Stimulated activated CD4-positive, alpha-beta T cell treated with anti-CD3 and anti-CD28 coated beads, Interleukin-12 subunit alpha, Interleukin-12 subunit beta, amount 100 ng/mL, for 4 hours (primary cell): Measurements from ENCODE around the gene SLC2A11.
"Not testable (repeated sequence)": the region's sequence is repeated elsewhere in the genome, so short reads cannot be mapped to it uniquely, and the experiment has no call there.

Experiments used
- DNase-seq: peaks from one replicate; pipeline ENCODE4 v3.0.0-alpha.2; 2020

SLC2A11 gene

GRCh38 chr22:23847991-23848864 is 9.4 kb upstream of the SLC2A11 start:
- no peak for DNase-seq

- DNase-seq: peak; percentile 90
Measured at GRCh38 chr22:23849009-23850006, 8.4 kb upstream of the SLC2A11 start.

DNA sequence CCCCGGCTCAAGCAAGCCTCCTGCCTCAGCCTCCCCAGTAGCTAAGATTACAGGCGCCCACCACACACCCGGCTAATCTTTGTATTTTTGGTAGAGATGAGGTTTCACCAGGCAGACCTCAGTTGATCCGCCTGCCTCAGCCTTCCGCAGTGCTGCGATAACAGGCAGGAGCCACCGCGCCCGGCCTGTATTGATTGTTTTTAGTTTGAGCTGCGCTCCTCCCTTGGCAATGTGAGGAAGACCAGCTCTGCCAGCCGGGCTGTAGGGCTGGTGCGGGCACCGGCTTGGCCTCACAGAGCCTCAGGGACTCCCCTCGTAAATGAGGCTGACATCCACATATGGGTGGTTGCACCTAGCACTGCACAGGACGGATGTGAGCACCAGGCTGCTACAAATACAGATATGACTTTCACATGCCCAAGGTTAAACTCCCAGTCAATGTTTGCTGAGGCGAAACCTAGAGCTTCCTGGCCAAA is 7.5 kb upstream of the SLC2A11 start:
- DNase-seq: no peak

DNA sequence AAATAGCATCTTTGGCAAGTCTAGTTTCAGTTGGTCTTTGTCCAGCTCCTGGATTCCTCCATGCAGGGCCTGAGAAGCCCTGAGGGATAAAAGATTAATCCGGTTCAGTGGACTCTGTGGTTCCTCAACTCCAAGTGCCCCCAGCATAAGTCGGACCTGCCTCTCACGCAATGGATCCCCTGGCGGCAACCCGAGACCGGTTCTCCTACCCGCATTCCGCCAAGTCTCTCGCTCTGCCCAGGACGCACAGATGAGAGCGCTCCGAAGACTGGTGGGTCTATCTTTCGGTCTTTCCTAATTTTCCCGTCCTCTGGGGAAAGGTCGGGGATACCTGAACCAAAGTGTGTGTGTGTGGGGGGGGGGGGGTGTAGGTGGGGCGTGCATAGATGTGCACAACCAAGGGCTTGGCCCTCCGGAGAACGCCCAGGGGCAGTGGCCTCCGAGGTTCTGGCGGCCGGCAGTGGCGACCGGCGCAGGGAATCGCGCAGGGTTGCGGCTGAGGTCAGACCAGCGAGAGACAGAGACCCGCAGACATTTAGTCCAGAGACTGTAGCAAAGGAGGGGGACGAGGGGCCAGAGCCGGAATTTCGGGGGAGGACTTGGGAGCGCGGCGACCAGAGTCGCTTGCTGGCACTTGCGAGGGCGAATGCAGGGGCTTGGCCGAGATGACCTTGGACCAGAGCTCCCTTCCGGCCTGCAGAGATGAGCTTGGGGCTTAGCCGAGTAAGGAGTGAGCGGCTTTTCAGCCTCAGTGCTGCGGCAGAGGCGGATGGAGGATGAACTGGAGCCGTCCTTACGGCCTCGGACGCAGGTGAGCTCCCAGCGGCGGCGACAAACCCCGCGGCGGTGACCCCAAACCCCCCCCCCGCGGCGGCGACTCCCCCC is 712 bp upstream of the SLC2A11 start:
- DNase-seq: no peak

- no peak for DNase-seq
Measured at GRCh38 chr22:23858484-23858815, 775 bp downstream of the SLC2A11 start.

DNA sequence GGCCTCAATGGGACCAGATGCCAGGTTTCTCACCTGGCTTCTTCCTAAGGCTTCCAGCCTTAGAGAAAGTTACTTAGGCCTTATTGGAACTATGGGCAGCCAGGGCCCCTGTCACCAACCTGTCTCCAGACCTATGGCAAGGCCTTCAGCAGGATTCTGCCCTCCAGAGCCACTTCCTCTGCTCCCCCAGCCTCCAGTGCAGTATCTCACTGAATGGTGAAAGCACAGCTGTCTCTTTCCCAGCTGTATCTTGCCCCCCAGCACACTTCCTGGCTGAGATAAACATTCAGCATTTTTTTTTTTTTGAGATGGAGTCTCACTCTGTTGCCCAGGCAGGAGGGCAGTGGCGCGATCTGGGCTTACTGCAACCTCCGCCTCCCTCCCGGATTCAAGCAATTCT is 1.5 kb downstream of the SLC2A11 start:
- DNase-seq: no peak

DNA sequence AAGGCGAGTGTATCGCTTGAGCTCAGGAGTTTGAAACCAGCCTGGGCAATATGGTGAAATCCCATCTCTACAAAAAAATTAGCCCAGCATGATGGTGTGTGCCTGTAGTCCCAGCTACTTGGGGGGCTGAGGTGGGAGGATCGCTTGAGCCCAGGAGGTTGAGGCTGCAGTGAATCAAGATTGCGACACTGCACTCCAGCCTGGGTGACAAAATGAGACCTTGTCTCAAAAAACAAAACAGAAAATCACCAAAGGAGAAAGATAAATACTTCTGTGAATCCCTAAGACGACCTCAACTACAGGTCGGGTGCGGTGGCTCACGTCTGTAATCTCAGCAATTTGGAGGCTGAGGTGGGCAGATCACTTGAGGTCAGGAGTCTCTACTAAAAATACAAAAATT is 2.5 kb downstream of the SLC2A11 start:
- not testable (repeated sequence) for DNase-seq

- DNase-seq: no peak
Measured at GRCh38 chr22:23862103-23862502, 4.4 kb downstream of the SLC2A11 start.

GRCh38 chr22:23864499-23865154 is 7.0 kb downstream of the SLC2A11 start:
- not testable (repeated sequence) for DNase-seq

- no peak for DNase-seq
Measured at GRCh38 chr22:23868580-23868979, 10.9 kb downstream of the SLC2A11 start.

DNA sequence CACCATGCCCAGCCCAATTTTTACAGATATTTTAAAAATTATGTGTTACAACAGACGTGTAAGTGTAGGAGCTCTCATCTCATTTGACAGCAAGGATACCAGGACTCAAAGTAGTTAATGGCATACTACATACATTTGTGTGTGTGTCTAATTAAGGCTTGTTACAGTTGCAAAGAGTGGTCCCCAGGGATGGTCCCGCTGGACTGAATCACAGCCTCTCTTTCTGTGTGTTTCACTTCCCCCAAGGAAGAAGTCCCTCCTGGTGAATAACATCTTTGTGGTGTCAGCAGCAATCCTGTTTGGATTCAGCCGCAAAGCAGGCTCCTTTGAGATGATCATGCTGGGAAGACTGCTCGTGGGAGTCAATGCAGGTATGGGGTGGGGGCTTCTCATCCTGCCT is 17.2 kb downstream of the SLC2A11 start:
- no peak for DNase-seq

DNA sequence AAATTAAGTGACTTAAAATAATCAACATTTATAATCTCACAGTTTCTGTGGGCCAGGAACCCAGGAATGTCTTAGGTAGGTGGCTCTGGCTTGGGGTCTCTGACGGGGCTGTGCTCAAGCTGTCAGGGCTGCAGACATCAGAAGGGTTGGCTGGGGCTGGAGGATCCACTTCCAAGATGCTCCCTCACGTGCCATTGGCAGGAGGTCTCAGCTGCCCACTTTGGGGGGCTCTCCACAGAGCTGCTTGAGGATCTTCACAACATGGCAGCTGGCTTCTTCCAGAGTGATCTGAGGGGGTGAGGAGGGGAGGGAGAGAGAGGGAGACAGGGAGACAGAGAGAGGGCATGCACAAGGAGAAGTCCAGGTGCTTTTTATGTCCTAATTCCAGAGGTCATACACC is 18.1 kb downstream of the SLC2A11 start:
- no peak for DNase-seq

DNA sequence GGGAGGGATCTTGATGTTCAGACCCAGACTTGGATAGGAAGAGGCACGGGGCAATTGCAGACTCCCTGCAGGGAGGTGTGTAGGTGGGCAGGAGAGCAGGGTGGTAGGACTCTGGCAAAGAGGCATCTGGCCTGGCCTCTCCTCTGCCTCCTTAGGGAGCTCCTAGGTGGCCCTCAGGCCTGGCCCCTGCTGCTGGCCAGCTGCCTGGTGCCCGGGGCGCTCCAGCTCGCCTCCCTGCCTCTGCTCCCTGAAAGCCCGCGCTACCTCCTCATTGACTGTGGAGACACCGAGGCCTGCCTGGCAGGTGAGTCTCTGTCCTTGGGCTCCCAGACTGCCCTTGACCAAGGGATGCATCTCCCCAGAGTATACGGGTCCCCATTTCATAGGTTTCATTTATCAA is 19.9 kb downstream of the SLC2A11 start:
- no peak for DNase-seq

- no peak for DNase-seq
Measured at GRCh38 chr22:23878219-23878618, 20.5 kb downstream of the SLC2A11 start.

DNA sequence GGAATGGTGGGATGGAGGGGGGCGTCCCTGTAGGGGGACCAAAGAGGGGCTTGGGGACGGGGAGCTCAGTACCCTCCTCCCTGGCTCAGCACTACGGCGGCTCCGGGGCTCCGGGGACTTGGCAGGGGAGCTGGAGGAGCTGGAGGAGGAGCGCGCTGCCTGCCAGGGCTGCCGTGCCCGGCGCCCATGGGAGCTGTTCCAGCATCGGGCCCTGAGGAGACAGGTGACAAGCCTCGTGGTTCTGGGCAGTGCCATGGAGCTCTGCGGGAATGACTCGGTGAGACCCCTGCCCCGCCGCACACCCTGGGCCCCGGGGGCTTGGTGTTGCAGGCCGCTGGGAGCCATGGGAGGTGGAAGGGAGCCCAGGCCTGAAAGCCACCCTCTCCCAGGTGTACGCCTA is 24.7 kb downstream of the SLC2A11 start:
- no peak for DNase-seq

- no peak for DNase-seq
Measured at GRCh38 chr22:23883658-23884057, 26.0 kb downstream of the SLC2A11 start.

GRCh38 chr22:23884140-23884539 is 26.5 kb downstream of the SLC2A11 start:
- DNase-seq: no peak

- no peak for DNase-seq
Measured at GRCh38 chr22:23888615-23889401, 31.1 kb downstream of the SLC2A11 start.

- no peak for DNase-seq
Measured at GRCh38 chr22:23889620-23890019, 31.9 kb downstream of the SLC2A11 start.

DNA sequence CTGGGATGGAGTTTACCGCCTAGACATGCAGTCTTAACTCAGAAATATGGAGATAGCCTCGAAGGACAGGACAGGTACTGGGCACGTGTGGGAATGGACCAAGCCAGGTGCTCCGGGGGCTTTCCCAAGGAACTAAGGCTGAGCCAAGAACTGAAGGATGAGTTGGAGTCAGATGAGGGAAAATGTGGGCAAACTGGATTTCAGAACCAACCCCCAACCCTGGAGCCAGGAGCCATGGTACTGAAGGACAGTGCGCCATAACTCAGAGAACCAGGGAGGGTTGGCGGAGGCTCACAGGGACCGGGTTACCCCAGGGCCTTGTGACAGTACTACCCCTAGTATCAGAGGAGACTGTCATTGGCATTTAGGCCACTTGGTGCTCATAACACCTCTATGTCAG is 34.1 kb downstream of the SLC2A11 start:
- no peak for DNase-seq

DNA sequence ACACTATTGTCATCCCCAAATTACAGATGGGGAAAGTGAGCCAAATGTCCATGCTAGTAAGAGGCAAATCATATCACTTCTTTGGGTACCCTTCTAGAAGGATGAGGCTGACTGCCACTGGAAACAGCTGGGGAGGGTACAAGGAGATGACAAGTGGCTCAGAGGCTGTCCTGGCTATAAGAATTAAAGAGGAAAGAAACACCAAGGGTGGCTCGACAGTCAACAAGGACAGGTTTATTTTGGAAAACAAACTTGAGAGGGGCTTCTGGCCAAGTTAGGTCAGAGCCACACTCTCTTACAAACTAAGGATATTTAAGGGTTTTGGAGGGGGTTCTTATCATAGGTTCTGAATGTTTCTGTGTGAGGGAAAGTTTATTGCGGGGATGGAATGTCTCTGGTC is 34.5 kb downstream of the SLC2A11 start:
- DNase-seq: no peak
